ENCODE measurements around the gene COL5A1. TPM values are rescaled to one million over a fixed set of nuclear protein-coding genes. Genes with fewer than 3 reads are reported as not detected.

Gene COL5A1
- total RNA-seq, 1 experiment from 2014 or later, result 9.5 TPM

DNA sequence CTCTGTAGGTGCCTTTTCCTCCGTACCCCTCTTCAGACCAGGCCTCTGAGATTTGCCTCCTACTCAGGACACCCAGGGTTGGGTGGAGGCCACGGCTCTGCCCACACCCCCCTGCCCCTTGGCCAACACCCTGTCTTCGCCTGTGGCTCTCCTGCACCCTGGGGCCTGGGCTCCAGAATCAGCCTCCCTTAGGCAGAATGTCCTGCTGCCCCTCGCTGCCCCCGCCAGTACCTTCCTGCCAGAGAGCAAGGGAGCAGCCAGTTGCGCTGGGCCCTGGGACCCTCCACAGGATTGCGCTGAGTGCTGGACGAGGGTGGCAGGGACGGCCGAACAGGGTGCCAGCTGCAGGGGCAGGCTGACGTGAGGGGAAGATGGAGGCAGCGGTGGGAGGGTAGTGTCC, 53.5 kb downstream of the COL5A1 start:
- Histone ChIP-seq H3K18ac (ENCODE audit: insufficient read length, low read depth, low read length) (no peak overlapping the region), H2AK5ac (ENCODE audit: insufficient read length, low read length) (no peak overlapping the region), H3K27me3 (ENCODE audit: insufficient read depth, low read length) (no peaks in the 10 kb centered on the region), H3K23me2 (ENCODE audit: insufficient read length, low read depth, low read length, poor library complexity, severe bottlenecking) (no peaks in the 10 kb centered on the region), H2BK20ac (ENCODE audit: low read depth, low read length, poor library complexity, severe bottlenecking) (no peak overlapping the region), H2BK12ac (ENCODE audit: insufficient read length, low read depth, low read length) (no peak overlapping the region), H3K27ac (ENCODE audit: insufficient read length, low read depth, low read length) (no peak overlapping the region), H2BK120ac (ENCODE audit: low read depth, low read length, poor library complexity, severe bottlenecking) (no peak overlapping the region), H4K5ac (ENCODE audit: insufficient read length, low read depth, low read length) (no peak overlapping the region), H3K79me2 (ENCODE audit: insufficient read depth, low read length) (no peaks in the 10 kb centered on the region), H3K9me3 (ENCODE audit: control insufficient read depth, low read depth, low read length) (no peaks in the 10 kb centered on the region), H3K4me2 (ENCODE audit: insufficient read depth, insufficient read length, low read length) (no peak overlapping the region), H4K8ac (replicated peaks; ENCODE audit: insufficient read length, low read depth, low read length) (no peak overlapping the region), H2AFZ (ENCODE audit: low read length) (no peak overlapping the region), H3T11ph (ENCODE audit: low read length) (no peak overlapping the region), H3K56ac (ENCODE audit: insufficient read length, low read depth, low read length) (no peak overlapping the region), H3K4ac (ENCODE audit: low read depth, low read length) (no peak overlapping the region), H3K23ac (ENCODE audit: insufficient read length, low read depth, low read length) (no peak overlapping the region), H3K9ac (ENCODE audit: extremely low read depth, insufficient read length, low read length) (no peak overlapping the region), H4K91ac (ENCODE audit: insufficient read length, low read depth, low read length) (no peak overlapping the region), H3K79me1 (ENCODE audit: insufficient read depth, low read depth, low read length, poor library complexity, severe bottlenecking) (no peaks in the 10 kb centered on the region), H3K14ac (ENCODE audit: insufficient read depth, low read length) (no peak overlapping the region; the same call in 1 of the 2 replicates), H2BK5ac (ENCODE audit: insufficient read length, low read length) (no peak overlapping the region), H2BK15ac (ENCODE audit: low read depth, low read length) (no peak overlapping the region), H3K4me1 (ENCODE audit: insufficient read depth, low read length) (no peaks in the 10 kb centered on the region), H4K20me1 (ENCODE audit: control insufficient read depth, insufficient read depth, insufficient read length) (no peaks in the 10 kb centered on the region)
- H3K4me1 Mint-ChIP-seq, result peaks cover 4% of the 10 kb centered on the region in 2 experiments
- TF ChIP-seq, protein P1, sequence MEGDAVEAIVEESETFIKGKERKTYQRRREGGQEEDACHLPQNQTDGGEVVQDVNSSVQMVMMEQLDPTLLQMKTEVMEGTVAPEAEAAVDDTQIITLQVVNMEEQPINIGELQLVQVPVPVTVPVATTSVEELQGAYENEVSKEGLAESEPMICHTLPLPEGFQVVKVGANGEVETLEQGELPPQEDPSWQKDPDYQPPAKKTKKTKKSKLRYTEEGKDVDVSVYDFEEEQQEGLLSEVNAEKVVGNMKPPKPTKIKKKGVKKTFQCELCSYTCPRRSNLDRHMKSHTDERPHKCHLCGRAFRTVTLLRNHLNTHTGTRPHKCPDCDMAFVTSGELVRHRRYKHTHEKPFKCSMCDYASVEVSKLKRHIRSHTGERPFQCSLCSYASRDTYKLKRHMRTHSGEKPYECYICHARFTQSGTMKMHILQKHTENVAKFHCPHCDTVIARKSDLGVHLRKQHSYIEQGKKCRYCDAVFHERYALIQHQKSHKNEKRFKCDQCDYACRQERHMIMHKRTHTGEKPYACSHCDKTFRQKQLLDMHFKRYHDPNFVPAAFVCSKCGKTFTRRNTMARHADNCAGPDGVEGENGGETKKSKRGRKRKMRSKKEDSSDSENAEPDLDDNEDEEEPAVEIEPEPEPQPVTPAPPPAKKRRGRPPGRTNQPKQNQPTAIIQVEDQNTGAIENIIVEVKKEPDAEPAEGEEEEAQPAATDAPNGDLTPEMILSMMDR (conservative IDR thresholded peaks at IDR 0.05), result no peak
- no peak for DNase-seq
- no peak overlapping the region for H3K4me3 Mint-ChIP-seq
- no peak overlapping the region for H3K27ac Mint-ChIP-seq
- peaks cover 0 to 2% (median 0%) of the 10 kb centered on the region in 3 experiments; a peak in 2 of 7 replicates for H3K36me3 Mint-ChIP-seq (ENCODE audit: insufficient read depth in 1 of 3, low read depth in 3 of 3)
- no peaks in the 10 kb centered on the region; a peak in 1 of 5 replicates for H3K9me3 Mint-ChIP-seq
- WGBS (ENCODE audit: extremely low coverage, insufficient read length, low lambda C conversion rate), result no CpG with 5 or more reads among the region's 12 CpGs
- H3K27me3 Mint-ChIP-seq (ENCODE audit: low read depth), result no peaks in the 10 kb centered on the region
